CD4-positive, alpha-beta T cell treated with Interferon gamma for 1 hour (primary cell): Measurements from ENCODE around the gene USP44.
A peak's percentile ranks its signal among the peaks of the same experiment; 100 is the strongest.
"Not testable (repeated sequence)": the region's sequence is repeated elsewhere in the genome, so short reads cannot be mapped to it uniquely, and the experiment has no call there.

ENCODE experiments used
- DNase-seq: peaks from one replicate; pipeline ENCODE4 v3.0.0-alpha.2; 2020

USP44 gene

DNA sequence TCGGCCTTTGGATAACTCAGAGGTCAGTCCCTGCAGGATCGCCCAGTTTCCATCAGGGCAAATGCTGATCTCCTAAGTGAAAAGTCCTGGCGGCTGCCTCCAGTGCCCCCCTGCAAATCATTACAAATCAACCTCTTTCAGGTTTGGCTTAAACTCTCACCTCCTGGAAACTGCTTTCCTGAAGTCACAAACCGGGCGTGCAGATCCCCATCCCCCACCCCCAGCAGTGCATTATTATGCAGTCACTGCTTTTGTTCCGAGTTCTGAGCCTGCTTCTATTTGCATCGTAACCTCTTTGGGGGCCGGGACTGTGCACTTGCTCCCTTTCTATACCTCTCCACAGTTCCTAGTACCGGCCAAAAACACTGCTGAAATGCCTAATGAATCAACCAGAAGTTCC, at the start of gene USP44:
Gene USP44, minus strand, starts transcription at position 172 of the 400 bp plus-strand sequence. CDS start 17,220 bp downstream, outside the sequence.
- DNase-seq = no peak

DNA sequence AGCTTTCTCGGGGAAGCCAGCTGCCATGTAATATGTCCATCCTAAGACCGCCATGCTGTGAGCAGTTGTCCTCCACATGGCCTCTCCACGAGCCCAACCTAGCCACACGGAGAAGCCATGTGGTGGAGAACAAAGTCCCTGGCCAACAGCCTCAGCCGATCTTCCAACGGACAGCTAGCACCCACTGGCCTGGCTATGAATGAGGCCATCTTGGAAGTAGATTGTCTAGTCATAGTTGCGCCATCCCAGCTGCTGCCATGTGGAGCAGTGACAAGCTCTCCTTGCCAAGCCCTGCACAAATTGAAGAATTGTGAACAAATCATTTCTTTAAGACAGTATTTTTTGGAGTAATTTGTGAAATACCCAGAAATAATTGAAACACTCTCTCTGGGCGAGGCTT, 49.3 kb upstream of the USP44 start:
- no peak for DNase-seq

DNA sequence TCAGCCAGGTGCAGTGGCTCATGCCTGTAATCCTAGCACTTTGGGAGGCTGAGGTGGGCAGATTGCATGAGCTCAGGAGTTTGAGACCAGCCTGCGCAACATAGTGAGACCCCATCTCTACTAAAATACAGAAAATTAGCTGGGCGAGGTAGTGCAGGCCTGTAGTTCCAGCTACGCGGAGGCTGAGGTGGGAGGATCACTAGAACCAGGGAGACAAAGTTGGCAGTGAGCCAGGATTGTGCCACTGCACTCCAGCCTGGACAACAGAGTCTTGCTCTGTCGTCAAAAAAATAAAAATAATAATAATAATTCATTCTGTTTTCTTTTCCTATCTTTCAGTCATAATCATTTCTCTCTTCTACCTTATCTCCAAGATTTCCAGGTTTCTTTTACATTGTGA, 48.6 kb upstream of the USP44 start:
- DNase-seq = no peak

DNA sequence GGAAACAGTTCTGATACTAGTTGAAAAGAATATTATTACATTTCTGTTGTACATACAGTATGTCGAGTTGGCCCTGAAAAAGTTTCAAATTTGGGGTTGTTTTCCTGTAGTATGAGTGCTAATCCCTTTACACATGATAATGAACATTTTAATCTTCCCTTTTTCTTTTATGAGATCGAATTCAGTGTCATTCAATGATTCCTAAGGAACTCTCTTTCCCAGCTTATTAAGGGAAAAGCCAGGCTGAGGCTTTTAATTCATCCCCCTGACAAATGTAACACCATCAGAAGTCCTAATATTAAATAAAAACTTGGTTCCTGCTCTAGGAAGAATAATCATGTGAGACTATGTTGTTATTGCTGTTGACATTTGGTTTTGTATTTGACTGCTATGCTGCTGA, 42.9 kb upstream of the USP44 start:
- no peak for DNase-seq

DNA sequence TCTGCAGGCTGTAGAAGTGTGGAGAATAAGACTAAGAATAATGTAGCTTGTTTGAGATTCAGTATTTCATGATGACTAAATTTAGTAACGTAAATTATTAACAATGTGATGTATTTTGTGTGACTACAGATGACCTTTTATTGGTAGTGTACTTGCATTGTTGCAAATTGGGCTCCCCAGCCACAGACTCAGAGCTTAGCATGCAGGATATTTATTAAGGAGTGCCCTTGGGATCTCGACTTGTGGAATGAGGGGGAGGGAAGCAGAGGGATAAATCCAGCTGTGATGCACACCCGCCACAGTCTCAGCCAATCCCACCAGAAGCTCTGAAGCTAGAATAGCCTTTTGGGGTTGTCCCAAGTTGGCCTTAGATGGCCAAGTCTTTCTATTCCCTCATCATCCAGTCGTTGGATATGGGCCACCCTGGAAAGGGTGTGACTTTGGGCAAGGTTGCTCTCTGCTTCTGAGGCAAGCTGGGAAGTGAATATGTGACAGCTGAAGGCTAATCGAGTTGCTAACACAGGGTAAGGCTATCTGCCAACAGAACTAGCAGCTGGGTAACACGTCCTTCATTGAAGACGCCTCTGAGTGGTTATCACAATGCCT, 42.1 kb upstream of the USP44 start:
- no peak for DNase-seq

DNA sequence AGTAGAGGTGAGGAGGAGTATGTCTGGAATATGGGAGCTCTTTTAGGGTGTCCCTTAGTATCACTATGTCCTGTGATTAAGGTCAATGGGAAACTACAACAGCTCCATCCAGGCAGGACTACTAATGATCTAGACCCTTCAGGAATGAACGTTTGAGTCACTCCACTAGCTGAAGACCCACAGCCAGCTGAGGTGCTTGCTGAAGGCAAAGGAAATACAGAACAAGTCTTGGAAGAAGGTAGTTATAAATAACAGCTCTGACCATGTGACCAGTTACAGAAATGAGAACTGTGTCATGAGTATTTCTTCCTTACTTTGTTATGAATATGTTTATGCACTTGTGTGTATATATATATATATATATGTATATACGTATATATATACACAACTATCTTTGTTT, 40.5 kb upstream of the USP44 start:
- no peak for DNase-seq

DNA sequence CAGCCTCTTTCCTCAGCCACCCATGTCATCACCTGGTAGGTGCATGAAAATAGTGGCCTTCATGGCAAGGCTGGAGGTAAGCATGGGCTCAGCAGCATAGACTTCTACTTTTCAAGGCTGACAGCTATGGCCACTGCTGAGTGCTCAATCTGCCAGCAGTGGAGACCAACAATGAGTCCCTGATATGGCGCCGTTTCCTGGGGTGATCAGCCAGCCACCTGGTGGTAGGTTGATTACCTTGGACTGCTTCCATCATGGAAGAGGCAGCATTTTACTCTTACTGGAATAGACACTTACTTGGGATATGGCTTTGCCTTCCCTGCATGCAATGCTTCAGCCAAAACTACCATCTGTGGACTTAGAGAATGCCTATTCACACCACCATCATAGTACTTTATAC, 39.5 kb upstream of the USP44 start:
- DNase-seq = no peak

DNA sequence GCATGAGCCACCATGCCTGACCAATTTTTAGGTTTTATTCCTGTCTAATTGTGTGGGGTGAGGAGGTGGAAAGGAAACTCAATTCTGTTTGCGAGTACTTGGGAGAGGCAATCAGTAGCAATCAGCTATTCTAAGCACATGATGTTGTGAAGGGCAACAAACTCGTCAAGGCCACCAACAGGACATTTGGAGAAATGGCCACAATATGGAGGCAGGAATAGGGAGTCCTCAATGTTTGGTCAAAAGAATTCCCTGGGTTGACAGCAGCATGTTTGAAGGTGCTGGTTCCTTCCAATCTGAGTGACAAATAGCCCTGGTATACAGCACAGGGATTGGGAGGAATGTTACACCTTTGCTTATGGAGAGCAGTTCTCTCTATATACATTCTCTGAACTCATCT, 32.7 kb upstream of the USP44 start:
- no peak for DNase-seq

DNA sequence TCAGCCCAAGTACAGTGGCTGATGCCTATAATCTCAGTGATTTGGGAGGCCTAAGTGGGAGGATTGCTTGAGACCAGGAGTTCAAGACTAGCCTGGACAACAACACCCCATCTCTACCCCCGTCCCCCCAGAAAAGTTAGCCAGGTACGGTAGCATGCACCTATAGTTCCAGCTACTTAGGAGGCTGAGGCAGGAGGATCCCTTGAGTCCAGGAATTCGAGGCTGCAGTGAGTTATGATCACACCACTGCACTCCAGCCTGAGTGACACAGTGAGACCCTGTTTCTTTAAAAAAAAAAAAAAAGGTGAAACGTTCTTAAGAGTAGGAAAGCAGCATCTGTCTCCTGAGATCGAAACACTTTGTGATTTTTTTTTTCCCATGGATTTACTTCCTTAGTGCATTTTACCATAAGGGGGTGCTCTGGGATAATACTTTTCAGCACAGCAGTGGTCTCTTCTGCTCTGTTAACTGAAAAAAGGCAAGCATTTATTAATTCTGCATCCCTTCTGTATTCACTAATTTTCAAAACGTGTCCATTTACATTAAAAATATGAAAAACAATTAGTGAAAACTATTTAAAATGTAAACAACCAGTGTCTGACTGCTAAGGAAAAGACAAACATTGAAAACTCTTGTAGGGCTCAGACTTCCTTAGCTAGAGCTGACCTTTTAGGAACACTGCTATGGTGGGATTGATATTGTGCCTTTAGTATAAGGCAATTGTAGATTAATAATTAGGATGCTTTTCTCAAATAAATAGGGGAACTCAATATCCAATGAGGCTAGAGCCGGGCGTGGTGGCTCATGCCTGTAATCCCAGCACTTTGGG, 31.2 kb upstream of the USP44 start:
- DNase-seq = no peak

DNA sequence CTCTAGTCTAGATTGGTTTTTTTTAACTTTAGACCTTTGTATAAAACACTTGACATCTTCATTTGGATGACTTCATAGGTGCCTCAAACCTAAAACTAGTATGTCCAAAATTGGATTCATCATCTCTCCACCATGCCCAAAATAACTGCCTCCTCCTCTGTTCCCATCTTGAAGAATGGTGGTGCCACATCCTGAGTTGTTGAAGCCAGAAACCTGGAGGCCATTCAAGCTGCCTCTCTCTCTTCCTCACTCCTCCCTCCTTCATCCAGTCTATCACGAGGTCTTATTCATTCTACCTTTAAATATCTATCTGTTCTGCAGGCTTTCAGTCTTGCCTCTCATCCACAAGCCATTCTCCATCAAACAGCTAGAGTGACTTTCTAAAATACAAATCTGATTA, 26.5 kb upstream of the USP44 start:
- no peak for DNase-seq

DNA sequence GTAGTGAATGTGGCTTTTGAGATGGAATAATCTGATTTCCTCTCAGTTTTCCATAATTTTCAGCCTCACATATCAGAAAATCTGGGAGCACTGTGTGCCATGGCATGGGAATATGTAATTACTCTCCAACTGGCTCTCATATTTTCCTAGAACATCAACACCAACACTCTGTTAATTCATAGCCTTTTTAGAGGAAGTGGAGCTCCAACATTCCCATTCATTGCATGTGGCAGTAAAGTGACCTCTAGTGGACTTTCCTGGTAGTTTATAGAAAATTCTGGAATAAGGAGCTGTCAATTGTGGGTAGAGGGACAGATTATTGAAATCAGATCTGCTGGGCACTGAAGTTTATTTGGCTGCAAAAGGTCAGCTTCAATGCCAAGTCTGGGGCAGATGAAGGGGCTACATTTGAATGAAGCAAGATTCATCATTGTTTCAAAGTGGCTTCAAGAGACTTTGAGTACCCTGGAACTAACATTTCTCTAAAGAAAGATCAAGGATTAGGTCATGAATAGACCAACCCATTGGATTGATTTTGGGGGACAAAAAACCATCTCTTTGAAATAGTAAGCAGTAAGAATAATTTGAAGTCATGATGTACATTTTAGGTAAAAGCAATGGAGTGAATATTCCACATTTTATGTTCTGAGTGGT, 23.6 kb upstream of the USP44 start:
- DNase-seq = no peak

DNA sequence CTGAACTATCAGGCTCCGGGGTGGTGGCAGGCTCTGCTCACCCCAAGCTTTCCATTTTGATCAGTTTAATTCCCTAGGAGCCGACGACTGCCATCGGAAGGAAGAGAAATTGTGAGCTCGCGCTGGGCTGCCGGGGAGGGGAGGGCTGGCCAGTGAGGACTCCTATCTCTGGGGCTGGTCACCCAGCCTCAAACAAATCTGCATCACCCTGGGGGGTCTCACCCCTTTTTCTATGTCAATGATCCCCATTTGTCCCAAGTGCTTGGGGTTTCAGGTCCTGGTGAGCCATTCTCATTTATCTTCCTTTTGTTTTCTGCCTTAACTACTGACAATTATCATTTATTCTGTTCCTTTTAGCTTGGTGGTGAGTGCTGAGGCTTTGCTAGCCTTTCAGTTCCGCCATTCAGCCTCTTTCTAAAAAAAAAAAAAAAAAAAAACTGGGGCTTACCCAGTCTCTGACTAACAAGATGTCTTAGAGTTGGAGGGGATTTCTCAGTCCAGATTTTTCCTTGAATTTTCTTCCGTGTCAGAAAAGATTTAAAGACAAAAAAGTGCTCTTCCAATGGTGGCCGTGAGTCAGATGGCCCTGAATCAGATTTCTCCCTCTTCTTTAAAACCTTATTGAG, 22.8 kb upstream of the USP44 start:
- DNase-seq = no peak

DNA sequence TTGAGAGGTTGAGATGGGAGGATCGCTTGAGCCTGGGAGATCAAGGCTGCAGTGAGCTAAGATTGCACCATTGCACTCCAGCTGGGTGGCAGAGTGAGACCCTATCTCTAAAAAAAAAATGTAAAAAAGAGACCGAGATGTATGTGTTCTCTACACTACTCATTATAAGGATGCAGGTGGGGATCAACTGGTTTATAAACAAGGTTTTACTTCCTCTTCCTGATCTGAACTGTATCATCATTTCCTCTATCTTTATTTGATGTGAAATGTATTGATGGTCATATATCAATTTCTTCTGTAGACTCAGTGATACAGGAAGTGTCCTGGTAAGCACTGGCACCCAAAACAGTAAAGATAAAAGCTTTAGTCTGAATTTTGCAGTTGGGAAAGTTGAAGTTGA, 20.1 kb upstream of the USP44 start:
- DNase-seq = no peak

DNA sequence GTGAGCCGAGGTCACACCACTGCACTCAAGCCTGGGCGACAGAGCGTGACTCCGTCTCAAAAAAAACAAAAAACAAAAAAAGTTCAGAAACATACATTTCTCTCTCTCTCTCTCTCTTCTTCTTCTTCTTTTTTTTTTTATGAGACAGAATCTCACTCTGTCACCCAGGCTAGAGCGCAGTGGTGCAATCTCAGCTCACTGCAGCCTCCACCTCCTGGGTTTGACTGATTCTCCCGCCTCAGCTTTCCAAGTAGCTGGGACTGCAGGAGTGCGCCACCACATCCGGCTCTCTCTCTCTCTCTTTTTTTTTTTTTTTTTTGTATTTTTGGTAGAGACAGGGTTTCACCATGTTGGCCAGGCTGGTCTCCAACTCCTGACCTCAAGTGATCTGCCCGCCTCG, 16.8 kb upstream of the USP44 start:
- not testable (repeated sequence) for DNase-seq

DNA sequence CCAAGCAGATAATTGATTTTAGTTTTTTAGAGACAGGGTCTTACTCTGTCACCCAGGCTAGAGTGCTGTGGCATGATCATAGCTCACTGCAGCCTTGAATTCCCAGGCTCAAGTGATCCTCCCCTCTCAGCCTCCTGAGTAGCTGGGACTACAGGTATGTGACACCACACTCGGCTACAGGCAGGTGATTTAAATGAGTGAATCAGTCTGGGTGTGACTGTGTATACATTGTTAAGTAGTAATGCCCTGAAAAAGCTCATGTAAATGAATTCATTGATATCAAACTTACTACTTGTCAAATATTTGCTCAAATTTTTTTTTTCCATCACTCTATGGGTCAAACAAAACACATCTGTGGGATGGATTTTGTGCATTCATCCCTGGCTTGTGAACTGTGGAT, 6.3 kb upstream of the USP44 start:
- DNase-seq = no peak

DNA sequence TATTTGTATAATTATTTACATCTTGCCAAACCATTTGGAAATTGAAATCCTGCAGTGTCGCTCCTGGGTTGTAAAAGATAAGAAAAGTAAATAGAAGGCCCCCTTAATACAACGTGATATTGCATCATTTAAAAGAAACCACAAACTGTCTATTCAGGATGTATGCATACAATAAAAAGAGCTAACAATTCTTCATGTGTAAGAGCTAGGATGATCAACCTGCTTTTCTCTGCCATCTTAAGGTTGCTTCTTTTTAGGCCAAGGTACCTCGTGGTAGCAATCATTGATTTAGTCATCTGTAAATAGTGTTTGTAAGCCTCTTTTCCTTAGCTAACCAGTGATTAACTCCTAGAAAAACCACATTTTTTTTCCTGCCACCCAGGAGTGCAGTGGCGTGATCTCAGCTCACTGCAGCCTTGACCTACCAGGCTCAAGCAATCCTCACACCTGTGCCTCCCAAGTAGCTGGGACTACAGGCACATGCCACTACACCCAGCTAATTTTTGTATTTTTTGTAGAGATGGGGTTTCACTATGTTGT, 3.3 kb upstream of the USP44 start:
- DNase-seq = no peak

DNA sequence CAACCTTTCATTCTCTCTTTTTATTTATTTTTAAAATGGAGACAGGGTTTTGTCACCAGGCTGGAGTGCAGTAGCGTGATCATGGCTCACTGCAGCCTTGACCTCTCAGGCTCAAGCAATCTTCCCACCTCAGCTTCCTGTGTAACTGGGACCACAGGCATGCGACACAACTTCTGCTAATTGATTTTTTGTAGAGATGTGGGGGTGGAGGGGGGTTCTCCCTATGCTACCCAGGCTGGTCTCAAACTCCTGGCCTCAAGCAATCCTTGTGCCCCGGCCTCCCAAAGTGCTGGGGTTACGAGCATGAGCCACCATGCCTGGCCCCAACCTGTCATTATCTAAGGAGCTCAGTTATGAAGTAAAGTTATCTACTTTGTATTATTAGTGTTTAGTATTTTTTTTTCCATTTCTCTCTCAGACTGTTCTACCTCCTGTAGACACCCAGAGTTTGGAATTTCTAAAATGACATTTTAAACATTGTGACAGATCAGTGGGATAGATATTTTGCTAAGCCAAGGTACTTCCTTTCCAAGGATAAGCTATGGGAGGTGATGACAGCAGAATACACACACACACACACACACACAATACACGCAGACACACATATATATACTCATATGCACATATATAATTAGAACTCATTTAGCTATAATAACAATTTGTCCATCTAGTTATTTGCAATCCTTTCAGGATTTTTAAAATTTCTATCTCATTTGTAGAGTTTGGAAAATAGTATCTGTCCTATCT, 2.1 kb upstream of the USP44 start:
- no peak for DNase-seq

DNA sequence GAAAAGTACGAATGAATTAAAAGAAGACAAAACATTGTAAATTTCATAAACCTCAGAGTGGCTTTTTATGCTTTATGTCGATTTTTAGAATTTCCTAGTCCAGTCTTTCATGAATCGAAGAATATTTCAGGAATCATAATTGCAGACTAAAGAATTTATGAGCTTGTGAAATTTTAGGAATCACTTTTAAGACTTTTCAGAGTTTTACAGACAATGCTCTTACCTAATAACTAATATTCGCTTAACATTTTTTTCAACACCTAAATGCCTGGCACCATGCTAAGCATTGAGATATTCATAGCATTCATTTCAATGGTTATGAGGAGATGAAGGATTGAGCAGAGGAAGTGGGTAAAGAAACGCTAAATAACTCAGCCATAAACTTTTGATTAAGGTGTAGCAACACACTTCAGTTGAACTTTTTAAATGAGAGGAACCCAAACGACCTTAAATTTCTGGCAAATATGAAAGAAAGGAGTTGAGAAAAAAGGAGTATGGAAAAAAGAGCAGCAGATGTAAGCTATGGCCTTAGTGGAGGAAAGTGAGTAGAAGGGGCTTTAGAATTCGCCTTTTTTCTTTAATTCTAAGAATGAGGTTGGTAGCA, 739 bp upstream of the USP44 start:
- DNase-seq = no peak

DNA sequence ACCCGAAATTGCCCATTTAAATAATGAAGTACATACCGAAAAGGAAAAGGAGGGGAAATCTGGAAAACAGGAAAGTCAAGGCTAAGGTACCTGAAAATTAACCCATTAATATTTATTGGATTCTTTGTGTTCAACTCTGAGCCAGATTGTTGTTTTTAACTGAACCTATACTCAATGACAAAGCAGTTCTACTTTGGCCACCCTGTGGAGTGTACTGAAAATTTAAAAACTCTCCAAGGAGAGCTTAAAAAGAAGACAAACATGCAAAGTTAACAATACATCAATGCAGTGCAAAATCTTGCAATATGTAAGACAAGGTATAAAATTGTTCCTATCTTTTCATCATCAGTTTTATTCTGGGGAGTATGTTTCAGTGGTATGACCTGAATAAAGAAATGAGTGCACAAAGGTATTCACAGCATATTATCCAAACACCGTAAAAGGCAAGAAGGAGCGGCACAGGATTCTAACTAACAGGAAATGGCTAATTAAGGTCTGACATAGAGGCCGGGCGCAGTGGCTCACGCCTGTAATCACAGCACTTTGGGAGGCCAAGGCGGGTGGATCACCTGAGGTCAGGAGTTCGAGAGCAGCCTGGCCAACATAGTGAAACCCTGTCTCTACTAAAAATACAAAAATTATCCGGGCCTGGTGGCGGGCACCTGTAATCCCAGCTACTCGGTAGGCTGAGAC, 1.7 kb downstream of the USP44 start:
- no peak for DNase-seq

DNA sequence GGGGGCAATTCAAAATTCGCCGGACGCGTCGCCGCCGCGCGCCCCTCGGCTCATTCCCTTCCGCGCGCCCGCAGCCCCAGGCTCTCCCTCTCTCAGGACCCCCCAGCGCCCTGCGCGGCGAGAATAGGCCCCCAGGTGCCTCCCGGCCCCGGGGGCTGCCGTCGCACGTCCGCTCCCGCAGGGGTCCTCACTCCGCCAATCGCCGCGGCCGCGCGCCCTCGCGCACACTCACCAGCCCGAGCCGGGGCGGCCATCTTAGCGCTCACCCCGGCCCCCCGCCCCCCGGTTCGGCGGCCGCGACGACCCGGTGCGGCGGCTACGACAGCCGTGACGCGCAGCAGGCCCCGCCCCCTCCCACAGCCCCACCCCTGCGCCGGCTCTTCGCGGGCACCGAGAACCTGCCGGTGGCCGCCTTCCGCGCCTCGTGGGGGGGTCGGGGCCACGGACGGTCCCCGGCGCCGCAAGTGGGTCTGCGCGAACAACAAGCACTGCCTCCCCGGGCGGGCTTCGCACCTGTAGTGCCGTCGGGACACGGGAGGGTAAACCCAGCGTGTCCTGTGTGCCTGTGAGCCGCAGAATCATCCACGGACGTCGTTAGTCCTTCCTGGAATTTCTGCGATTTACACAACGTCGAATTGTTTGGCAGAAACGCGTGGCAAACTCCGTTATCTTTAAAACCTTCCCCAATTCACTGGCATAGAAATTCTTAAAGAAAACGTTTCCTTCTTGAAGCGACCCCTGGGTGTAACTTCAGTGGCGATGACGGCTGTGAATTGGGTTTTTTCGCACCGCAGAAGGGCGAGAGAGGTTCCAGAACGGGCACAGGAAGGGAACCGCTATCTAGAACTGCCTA, 2.5 kb downstream of the USP44 start:
- peak; percentile 78 for DNase-seq
